ENCODE results near the gene ALPK3.
"Not testable (repeated sequence)": the region's sequence is repeated elsewhere in the genome, so short reads cannot be mapped to it uniquely, and the experiment has no call there.

Gene ALPK3

DNA sequence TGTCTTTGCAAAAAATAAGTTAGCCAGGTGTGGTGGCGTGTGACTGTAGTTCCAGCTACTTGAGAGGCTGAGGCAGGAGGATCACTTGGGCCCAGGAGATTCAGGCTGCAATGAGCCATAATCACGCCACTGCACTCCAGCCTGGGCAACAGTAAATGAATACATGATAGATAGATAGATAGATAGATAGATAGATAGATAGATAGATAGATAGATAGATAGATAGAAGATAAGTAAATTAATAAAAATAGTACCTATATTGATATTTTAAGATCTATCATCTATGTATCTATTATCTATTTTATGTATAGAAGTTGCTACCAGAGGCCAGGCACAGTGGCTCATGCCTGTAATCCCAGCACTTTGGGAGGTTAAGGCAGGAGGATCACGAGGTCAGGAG is 60.5 kb downstream of the ALPK3 start:
- not testable (repeated sequence) for H3K27me3 ChIP-seq (ENCODE audit: low read depth, low read length); H3K4me3 ChIP-seq (ENCODE audit: low read depth in 1 of 2, low read length in 2 of 2); H3K27ac ChIP-seq (ENCODE audit: low read length); H3K9me3 ChIP-seq (ENCODE audit: control insufficient read depth in 1 of 2, low read length in 2 of 2); H3K36me3 ChIP-seq (ENCODE audit: control insufficient read depth in 1 of 2, insufficient read depth in 2 of 2, low read length in 2 of 2); H3K4me1 ChIP-seq (ENCODE audit: control insufficient read depth in 1 of 2, insufficient read depth in 2 of 2, low read length in 2 of 2)

DNA sequence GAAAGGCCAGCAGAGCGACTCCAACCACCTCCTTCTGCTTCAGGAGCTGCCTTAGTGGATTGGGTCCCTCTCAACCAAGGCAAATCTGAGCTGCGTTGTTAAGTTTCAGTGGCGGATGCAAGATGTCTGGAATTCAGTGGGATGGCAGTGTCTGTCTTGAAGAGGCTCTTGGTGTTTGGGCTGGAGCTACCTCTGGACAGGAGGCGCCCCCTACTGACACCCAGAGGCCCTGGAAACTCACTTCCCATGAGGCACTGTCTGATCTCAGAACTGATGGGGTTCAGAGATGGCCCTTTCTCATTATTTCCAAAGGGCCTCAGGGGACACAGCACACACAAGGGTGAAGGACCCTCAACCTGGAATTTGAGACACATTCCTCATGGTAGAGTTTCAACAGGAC is 61.3 kb downstream of the ALPK3 start:
- no peaks in the 10 kb centered on the region for H3K36me3 ChIP-seq (ENCODE audit: control insufficient read depth in 1 of 2, insufficient read depth in 2 of 2, low read length in 2 of 2)
- peaks cover 0 to 5% of the 10 kb centered on the region in 2 donors for H3K4me1 ChIP-seq (ENCODE audit: control insufficient read depth in 1 of 2, insufficient read depth in 2 of 2, low read length in 2 of 2)
- no peak overlapping the region for H3K27ac ChIP-seq (ENCODE audit: low read length)
- no peaks in the 10 kb centered on the region for H3K9me3 ChIP-seq (ENCODE audit: control insufficient read depth in 1 of 2, low read length in 2 of 2)
- H3K4me3 ChIP-seq (ENCODE audit: low read depth in 1 of 2, low read length in 2 of 2): no peak overlapping the region
- no peaks in the 10 kb centered on the region for H3K27me3 ChIP-seq (ENCODE audit: low read depth, low read length)

DNA sequence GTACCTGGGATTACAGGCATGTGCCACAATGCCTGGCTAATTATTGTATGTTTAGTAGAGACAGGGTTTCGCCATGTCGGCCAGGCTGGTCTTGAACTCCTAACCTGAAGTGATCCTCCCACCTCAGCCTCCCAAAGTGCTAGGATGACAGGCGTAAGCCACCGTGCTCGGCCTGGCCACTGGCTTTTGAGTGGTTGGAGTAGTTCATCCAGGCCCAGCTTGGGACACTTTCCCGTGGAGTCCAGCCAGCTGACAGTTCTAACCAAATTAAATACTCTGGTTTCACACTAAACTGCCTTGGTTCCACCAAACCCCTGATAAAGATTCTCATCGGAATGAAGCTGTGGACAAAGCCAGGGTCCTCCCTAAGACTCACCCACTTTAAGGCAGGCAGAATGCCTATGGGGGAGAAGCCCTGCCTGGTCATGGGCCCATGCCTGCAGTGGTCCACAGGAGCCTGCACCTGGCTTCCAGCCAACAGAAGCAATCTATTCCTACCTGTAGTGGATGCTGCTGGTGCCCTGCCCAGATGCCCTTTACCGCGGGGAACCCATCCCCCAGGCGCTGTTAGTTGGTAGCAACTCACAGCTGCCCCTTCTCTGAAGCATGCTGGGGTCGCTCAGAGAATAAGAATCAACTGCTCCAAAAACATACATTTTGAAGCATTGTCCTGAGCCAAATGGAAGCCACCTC is 62.1 kb downstream of the ALPK3 start:
- H3K36me3 ChIP-seq (ENCODE audit: control insufficient read depth in 1 of 2, insufficient read depth in 2 of 2, low read length in 2 of 2): no peaks in the 10 kb centered on the region
- H3K27me3 ChIP-seq (ENCODE audit: low read depth, low read length): no peaks in the 10 kb centered on the region
- H3K27ac ChIP-seq (ENCODE audit: low read length): no peak overlapping the region
- H3K9me3 ChIP-seq (ENCODE audit: control insufficient read depth in 1 of 2, low read length in 2 of 2): no peaks in the 10 kb centered on the region
- peaks cover 0 to 2% of the 10 kb centered on the region in 2 donors for H3K4me1 ChIP-seq (ENCODE audit: control insufficient read depth in 1 of 2, insufficient read depth in 2 of 2, low read length in 2 of 2)
- H3K4me3 ChIP-seq (ENCODE audit: low read depth in 1 of 2, low read length in 2 of 2): no peak overlapping the region

DNA sequence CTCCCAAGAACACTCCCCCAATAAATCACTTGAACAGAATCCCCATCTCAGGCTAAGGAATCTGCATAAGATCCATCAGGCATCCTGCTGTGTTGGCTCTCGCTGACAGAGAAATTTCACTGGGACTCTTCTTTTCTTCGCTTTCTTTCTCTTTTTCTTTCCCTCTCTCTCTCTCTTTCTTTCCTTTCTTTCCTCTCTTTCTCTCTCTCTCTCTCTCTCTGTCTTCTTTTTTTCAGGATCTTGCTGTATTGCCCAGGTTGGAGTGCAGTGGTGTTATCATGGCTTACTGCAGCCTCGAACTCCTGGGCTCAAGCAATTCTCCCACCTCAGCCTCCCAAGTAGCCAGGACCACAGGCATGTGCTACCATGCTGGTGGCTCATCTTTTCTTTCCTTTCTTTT is 62.9 kb downstream of the ALPK3 start:
- Histone ChIP-seq H3K4me1 (ENCODE audit: control insufficient read depth in 1 of 2, insufficient read depth in 2 of 2, low read length in 2 of 2) (no peaks in the 10 kb centered on the region), H3K4me3 (ENCODE audit: low read depth in 1 of 2, low read length in 2 of 2) (no peak overlapping the region), H3K27me3 (ENCODE audit: low read depth, low read length) (no peaks in the 10 kb centered on the region), H3K27ac (ENCODE audit: low read length) (no peak overlapping the region), H3K36me3 (ENCODE audit: control insufficient read depth in 1 of 2, insufficient read depth in 2 of 2, low read length in 2 of 2) (no peaks in the 10 kb centered on the region), H3K9me3 (ENCODE audit: control insufficient read depth in 1 of 2, low read length in 2 of 2) (no peaks in the 10 kb centered on the region)

DNA sequence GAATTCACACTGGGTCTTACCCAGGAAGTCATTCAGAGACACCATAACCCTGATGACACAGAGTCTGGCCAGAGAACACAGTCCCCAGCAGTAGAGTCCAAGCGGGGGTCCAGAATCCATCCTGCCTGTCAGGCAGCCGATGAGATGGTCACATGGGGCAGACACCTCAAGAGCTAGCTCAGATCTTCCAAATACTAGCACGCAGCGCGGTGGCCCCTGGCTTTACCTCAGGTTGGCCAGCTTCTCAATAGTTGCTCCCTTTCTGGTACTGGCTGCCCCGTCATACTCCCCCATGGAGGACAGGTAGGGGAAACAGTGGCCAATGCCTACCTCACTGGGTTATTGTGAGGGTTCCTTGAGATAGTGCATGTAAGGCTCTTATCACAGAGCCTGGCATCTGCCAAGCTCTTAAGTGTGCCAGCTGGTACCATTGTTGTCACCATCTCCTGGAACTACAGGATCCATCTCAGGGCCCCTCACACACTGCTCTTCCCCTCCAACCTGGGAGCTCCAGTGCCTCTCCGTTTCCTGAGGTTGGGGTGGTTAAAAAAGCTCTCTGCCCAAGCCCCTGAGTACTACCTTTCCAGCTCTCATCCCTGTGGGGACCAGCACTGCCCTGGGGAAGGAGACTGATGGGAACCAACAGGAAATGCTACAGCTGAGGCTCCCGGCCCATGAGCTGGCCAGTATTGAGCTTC is 63.8 kb downstream of the ALPK3 start:
- Histone ChIP-seq H3K27me3 (ENCODE audit: low read depth, low read length) (no peaks in the 10 kb centered on the region), H3K4me3 (ENCODE audit: low read depth in 1 of 2, low read length in 2 of 2) (no peak overlapping the region), H3K9me3 (ENCODE audit: control insufficient read depth in 1 of 2, low read length in 2 of 2) (no peaks in the 10 kb centered on the region), H3K36me3 (ENCODE audit: control insufficient read depth in 1 of 2, insufficient read depth in 2 of 2, low read length in 2 of 2) (no peaks in the 10 kb centered on the region), H3K27ac (ENCODE audit: low read length) (no peak overlapping the region), H3K4me1 (ENCODE audit: control insufficient read depth in 1 of 2, insufficient read depth in 2 of 2, low read length in 2 of 2) (no peaks in the 10 kb centered on the region)

DNA sequence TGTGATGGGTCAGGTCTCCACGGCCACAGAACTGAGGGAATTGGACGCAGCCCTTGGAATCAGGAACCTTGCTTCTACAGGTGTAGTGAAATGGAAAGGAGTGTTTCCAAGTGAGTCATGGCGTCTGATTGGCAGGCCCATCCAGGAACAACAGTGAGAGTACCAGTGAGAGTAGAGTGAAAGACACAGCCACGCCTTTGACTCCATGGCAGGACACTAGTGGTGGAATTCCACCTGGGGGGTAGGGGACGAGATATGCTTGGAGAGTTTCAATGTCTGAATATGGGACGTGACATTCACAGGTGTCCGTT is 64.3 kb downstream of the ALPK3 start:
- Histone ChIP-seq H3K4me1 (ENCODE audit: control insufficient read depth in 1 of 2, insufficient read depth in 2 of 2, low read length in 2 of 2) (no peaks in the 10 kb centered on the region), H3K9me3 (ENCODE audit: control insufficient read depth in 1 of 2, low read length in 2 of 2) (no peaks in the 10 kb centered on the region), H3K4me3 (ENCODE audit: low read depth in 1 of 2, low read length in 2 of 2) (no peak overlapping the region), H3K27ac (ENCODE audit: low read length) (no peak overlapping the region), H3K27me3 (ENCODE audit: low read depth, low read length) (no peaks in the 10 kb centered on the region), H3K36me3 (ENCODE audit: control insufficient read depth in 1 of 2, insufficient read depth in 2 of 2, low read length in 2 of 2) (no peaks in the 10 kb centered on the region)

DNA sequence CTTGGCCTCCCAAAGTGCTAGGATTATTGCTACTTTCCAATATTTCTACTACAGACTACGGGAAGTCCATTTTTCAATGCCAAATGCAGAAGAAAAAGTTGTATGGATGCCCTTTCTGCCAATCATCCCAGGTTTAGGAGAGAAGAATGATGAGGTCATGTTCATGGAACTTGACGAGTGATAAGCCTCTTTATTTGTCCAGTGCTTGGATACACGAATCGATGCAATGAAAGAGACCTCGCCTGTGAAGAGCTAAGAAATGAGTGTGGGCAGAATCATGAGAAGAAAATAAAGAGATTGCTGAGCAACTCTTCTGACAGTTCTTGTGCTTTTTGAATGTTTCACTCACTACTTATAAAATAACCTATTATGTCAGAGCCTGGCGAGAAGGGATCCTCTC is 66.3 kb downstream of the ALPK3 start:
- H3K4me3 ChIP-seq (ENCODE audit: low read depth in 1 of 2, low read length in 2 of 2): no peak overlapping the region
- no peaks in the 10 kb centered on the region for H3K36me3 ChIP-seq (ENCODE audit: control insufficient read depth in 1 of 2, insufficient read depth in 2 of 2, low read length in 2 of 2)
- H3K4me1 ChIP-seq (ENCODE audit: control insufficient read depth in 1 of 2, insufficient read depth in 2 of 2, low read length in 2 of 2): no peaks in the 10 kb centered on the region
- H3K27ac ChIP-seq (ENCODE audit: low read length): no peak overlapping the region
- no peaks in the 10 kb centered on the region for H3K9me3 ChIP-seq (ENCODE audit: control insufficient read depth in 1 of 2, low read length in 2 of 2)
- H3K27me3 ChIP-seq (ENCODE audit: low read depth, low read length): no peaks in the 10 kb centered on the region

DNA sequence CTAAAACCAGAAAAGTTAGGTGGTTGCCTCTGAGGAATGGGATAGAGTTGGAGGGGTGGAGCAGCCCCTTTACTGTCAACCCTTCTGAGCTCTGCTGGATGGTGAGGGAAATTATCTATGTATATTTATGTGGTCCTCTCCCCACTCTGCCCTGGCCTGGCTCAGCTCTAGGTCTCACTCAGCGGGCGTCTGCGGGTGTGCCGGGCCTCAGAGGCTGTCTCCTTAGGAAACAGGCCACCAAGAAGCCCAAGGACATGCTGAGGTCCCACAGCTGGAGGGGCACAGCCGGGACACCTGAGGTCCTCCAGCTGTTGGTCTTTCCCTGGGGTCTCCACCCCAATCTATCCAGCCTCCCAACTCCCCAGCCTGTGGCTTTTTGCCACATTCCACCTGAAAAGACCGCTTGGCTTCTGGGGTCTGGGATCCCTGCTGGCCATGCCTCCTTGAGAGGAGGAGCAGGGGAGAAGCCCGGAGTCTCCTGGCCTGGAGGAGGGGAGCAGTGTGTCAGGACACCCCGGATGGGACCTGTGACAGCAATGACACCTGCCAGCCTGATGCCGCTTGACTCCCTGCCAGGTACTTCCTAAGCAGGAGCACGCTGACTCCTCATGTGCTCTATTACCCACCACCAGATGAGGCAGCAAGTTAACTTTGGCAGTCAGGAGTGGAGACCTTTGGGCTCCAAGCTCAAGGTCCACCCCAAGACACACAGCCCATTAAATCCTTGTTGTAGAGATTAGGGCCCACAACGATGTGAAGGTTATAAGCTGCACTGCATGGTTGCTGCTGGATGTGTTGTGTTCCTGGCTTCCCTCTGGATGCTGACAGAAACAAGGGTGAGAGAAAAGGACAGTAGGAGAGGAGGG is 67.0 kb downstream of the ALPK3 start, which contains the start of gene SLC28A1:
SLC28A1 (plus strand) TSS at position 747 of the 866 bp plus-strand sequence. CDS start 3,099 bp downstream, outside the sequence.
- H3K9me3 ChIP-seq (ENCODE audit: control insufficient read depth in 1 of 2, low read length in 2 of 2): no peaks in the 10 kb centered on the region
- no peak within 1 kb of the TSS for H3K27ac ChIP-seq (ENCODE audit: low read length)

DNA sequence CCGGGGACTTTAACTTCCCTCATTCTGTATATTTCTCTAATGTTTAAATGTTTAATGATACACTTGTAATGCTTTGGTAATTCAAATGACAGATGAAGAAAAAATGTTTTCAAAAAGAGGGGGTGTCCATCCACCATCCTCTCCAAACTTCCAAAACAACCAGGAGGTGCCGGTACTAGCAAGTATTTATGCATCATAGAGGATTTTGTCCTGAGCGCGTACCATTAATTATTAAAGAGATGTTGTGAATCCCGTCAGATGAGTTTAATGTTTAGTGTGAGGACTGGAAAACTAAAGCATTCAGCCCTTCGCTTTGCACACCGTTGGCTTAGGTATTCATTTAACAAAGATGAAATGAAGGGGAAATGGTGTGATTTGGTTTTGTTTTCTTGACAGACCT is 68.6 kb downstream of the ALPK3 start:
- Histone ChIP-seq H3K27ac (ENCODE audit: low read length) (no peak overlapping the region), H3K9me3 (ENCODE audit: control insufficient read depth in 1 of 2, low read length in 2 of 2) (no peaks in the 10 kb centered on the region), H3K4me3 (ENCODE audit: low read depth in 1 of 2, low read length in 2 of 2) (no peak overlapping the region), H3K27me3 (ENCODE audit: low read depth, low read length) (no peaks in the 10 kb centered on the region), H3K36me3 (ENCODE audit: control insufficient read depth in 1 of 2, insufficient read depth in 2 of 2, low read length in 2 of 2) (no peaks in the 10 kb centered on the region), H3K4me1 (ENCODE audit: control insufficient read depth in 1 of 2, insufficient read depth in 2 of 2, low read length in 2 of 2) (no peaks in the 10 kb centered on the region)

More for the DNA sequence above, 67.0 kb downstream of the ALPK3 start, which contains the start of gene SLC28A1:
- no peak within 1 kb of the TSS for H3K4me3 ChIP-seq (ENCODE audit: low read depth in 1 of 2, low read length in 2 of 2)
- H3K27me3 ChIP-seq (ENCODE audit: low read depth, low read length): no peaks in the 10 kb centered on the region
- no peaks in the 10 kb centered on the region for H3K36me3 ChIP-seq (ENCODE audit: control insufficient read depth in 1 of 2, insufficient read depth in 2 of 2, low read length in 2 of 2)
- no peaks in the 10 kb centered on the region for H3K4me1 ChIP-seq (ENCODE audit: control insufficient read depth in 1 of 2, insufficient read depth in 2 of 2, low read length in 2 of 2)

DNA sequence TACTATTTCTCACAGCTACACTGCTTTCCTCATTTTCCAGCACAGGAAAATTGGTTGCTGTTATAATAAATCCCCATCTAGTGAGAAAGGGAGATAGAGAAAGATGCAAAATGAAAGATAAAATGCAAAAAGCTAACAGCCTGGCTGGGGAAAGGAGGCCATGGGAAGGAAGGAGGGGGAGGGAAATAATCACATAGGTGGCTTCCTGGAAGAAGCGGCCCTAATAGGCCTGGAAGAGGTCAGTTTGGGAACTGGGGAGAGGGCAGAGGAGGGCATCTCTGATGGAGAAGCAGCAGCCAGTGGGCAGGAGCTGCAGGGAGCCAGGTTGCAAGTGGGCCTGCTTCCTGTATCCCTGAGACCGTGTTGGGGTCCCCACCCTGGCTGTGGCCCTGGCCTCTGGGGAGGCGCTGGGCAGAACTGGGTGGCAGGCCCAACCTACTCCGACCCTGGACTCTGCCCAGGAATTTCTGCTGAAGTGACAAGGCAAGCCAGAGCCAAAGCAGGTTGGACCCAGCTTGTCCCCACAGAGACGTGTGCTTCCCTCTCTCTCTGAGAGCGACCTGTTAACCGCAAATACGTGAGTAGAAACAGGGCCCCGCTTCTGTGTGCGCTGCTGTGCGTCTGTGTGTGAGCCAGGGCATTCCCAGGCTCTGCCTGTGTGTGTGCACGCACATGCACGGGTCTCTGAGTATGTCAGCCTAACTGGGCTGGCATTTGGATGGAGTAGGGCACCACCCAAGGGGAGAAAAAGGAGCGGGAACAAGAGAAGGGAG is 69.2 kb downstream of the ALPK3 start:
- Histone ChIP-seq H3K9me3 (ENCODE audit: control insufficient read depth in 1 of 2, low read length in 2 of 2) (no peaks in the 10 kb centered on the region), H3K36me3 (ENCODE audit: control insufficient read depth in 1 of 2, insufficient read depth in 2 of 2, low read length in 2 of 2) (no peaks in the 10 kb centered on the region), H3K27me3 (ENCODE audit: low read depth, low read length) (no peaks in the 10 kb centered on the region), H3K4me3 (ENCODE audit: low read depth in 1 of 2, low read length in 2 of 2) (no peak overlapping the region), H3K27ac (ENCODE audit: low read length) (no peak overlapping the region), H3K4me1 (ENCODE audit: control insufficient read depth in 1 of 2, insufficient read depth in 2 of 2, low read length in 2 of 2) (no peaks in the 10 kb centered on the region)

DNA sequence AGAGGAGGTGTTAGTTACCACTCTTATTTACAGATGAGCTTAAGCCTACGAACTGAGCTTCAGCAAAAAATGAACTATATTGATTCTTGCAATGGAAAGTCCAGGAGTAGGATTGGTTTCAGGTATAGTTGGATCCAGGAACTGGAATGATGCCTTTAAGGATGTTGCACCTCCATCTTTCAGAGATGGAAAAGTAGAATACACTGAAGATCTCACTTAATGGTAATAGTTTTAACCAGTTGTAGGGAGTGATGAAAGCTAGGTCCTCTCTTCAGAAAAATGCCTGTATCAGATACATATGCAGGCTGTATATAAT is 69.8 kb downstream of the ALPK3 start:
- H3K4me3 ChIP-seq (ENCODE audit: low read depth in 1 of 2, low read length in 2 of 2): no peak overlapping the region
- H3K36me3 ChIP-seq (ENCODE audit: control insufficient read depth in 1 of 2, insufficient read depth in 2 of 2, low read length in 2 of 2): no peaks in the 10 kb centered on the region
- no peaks in the 10 kb centered on the region for H3K9me3 ChIP-seq (ENCODE audit: control insufficient read depth in 1 of 2, low read length in 2 of 2)
- H3K27me3 ChIP-seq (ENCODE audit: low read depth, low read length): no peaks in the 10 kb centered on the region
- H3K4me1 ChIP-seq (ENCODE audit: control insufficient read depth in 1 of 2, insufficient read depth in 2 of 2, low read length in 2 of 2): no peaks in the 10 kb centered on the region
- no peak overlapping the region for H3K27ac ChIP-seq (ENCODE audit: low read length)
